ENCODE data around the gene NEO1.
"Not testable (repeated sequence)": the region's sequence is repeated elsewhere in the genome, so short reads cannot be mapped to it uniquely, and the experiment has no call there.

The NEO1 gene

DNA sequence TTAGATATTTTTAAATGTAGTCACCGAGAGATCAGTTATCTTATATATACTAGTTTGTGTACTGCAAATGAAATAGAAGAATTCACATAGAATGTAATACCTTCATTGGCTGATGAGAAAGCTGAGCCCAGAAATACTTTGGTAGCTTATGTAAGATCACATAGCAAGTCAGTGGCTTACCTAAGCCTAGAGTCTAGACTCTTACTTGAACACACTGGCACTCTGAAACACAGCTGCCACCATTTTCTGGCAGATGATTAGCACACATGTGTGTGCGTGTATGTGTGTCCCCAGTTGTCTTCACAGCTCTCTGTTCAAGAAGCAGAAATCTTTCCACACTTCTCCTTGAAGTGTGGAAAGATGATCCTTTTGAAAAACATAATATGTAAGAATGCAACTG lies 124.3 kb downstream of the NEO1 start:
- H3K36me3 ChIP-seq (ENCODE audit: insufficient read depth, low read length) = peaks cover 3% of the 10 kb centered on the region
- no peaks in the 10 kb centered on the region for H3K27me3 ChIP-seq (ENCODE audit: control insufficient read depth, insufficient read depth, low read length)
- no peak overlapping the region for H3K9ac ChIP-seq (ENCODE audit: low read depth, low read length)
- no peak overlapping the region for H3K4me3 ChIP-seq (ENCODE audit: low read length)
- no peaks in the 10 kb centered on the region for H3K9me3 ChIP-seq (replicated peaks; ENCODE audit: low read length)
- H3K4me1 ChIP-seq (ENCODE audit: control insufficient read depth, insufficient read depth, low read length) = no peaks in the 10 kb centered on the region
- H3K4me2 ChIP-seq (ENCODE audit: low read length) = no peak overlapping the region

DNA sequence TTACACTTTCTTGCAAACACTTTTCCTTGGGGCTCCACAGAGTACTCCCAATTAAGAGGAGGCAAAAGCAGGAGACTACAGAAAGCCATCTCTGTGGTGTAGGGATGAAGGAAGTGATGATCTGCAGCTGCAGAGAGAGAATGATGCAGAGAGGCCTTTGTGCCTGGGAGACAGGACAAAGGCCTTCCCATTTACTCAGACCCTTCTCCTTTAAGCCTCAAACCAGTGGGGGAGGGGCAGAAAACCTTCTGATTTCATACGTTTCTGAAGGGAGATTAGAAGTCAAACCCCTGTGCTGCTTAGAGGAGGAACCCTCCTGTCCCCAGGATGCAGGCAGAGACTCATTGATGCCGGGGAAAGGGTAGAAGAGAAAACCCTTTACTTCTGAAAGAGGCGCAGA lies 130.8 kb downstream of the NEO1 start:
- no peaks in the 10 kb centered on the region for H3K4me1 ChIP-seq (ENCODE audit: control insufficient read depth, insufficient read depth, low read length)
- no peaks in the 10 kb centered on the region for H3K9me3 ChIP-seq (replicated peaks; ENCODE audit: low read length)
- H3K36me3 ChIP-seq (ENCODE audit: insufficient read depth, low read length) = peaks cover 3% of the 10 kb centered on the region
- no peak overlapping the region for H3K9ac ChIP-seq (ENCODE audit: low read depth, low read length)
- no peak overlapping the region for H3K4me2 ChIP-seq (ENCODE audit: low read length)
- no peaks in the 10 kb centered on the region for H3K27me3 ChIP-seq (ENCODE audit: control insufficient read depth, insufficient read depth, low read length)
- no peak overlapping the region for H3K4me3 ChIP-seq (ENCODE audit: low read length)

- Histone ChIP-seq H3K27me3 (ENCODE audit: control insufficient read depth, insufficient read depth, low read length) (no peaks in the 10 kb centered on the region), H3K9ac (ENCODE audit: low read depth, low read length) (no peak overlapping the region), H3K36me3 (ENCODE audit: insufficient read depth, low read length) (no peaks in the 10 kb centered on the region), H3K4me3 (ENCODE audit: low read length) (no peak overlapping the region), H3K4me2 (ENCODE audit: low read length) (peak overlapping the region; percentile 52), H3K9me3 (replicated peaks; ENCODE audit: low read length) (no peaks in the 10 kb centered on the region), H3K4me1 (ENCODE audit: control insufficient read depth, insufficient read depth, low read length) (peaks cover 3% of the 10 kb centered on the region)
These were observed 137.9 kb downstream of the NEO1 start for GRCh38 chr15:73190189-73190601.

DNA sequence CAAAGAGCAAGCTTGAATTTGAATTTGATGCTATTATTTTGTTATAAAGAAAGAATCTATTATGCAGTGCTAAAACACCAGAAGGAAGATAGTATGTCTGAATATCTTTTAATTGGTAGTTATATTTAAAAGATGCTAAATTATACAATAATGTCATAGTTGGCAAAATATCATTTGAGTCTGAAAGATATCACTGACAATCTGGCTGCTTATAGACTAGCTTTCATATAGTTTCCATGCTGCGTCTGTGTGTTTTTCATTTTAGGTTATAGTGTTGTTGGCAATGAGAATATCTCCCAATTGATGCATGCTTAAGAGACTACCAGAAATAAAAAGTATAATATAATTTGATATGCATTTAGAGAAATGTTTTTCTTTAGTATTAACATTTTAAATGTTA lies 142.9 kb downstream of the NEO1 start:
- Histone ChIP-seq H3K27me3 (ENCODE audit: control insufficient read depth, insufficient read depth, low read length) (no peaks in the 10 kb centered on the region), H3K9ac (ENCODE audit: low read depth, low read length) (no peak overlapping the region), H3K4me3 (ENCODE audit: low read length) (no peak overlapping the region)

DNA sequence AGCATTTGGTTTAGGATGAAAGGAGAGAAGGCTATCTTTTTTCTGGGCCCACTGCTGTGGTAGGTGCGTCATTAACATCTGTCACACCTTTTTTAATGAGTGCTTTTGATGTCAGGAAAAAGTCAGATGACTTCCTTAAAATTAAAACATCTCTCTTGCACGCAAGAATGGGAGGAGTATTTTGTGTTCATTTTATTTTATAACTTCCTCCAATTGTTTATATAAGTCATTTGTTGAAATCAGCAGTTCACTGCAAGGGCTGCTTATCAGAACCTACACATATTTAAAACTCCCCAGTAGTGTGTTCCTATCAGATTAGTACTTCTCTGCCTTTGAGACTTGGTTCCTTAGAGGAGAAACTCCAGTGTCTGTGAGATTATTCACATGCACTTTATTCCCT lies 143.8 kb downstream of the NEO1 start:
- Histone ChIP-seq H3K9ac (ENCODE audit: low read depth, low read length) (no peak overlapping the region), H3K36me3 (ENCODE audit: insufficient read depth, low read length) (no peaks in the 10 kb centered on the region), H3K4me2 (ENCODE audit: low read length) (no peak overlapping the region), H3K9me3 (replicated peaks; ENCODE audit: low read length) (no peaks in the 10 kb centered on the region), H3K4me3 (ENCODE audit: low read length) (no peak overlapping the region), H3K4me1 (ENCODE audit: control insufficient read depth, insufficient read depth, low read length) (no peaks in the 10 kb centered on the region), H3K27me3 (ENCODE audit: control insufficient read depth, insufficient read depth, low read length) (no peaks in the 10 kb centered on the region)

More for the DNA sequence above, 142.9 kb downstream of the NEO1 start:
- peaks cover 2% of the 10 kb centered on the region for H3K4me1 ChIP-seq (ENCODE audit: control insufficient read depth, insufficient read depth, low read length)
- no peak overlapping the region for H3K4me2 ChIP-seq (ENCODE audit: low read length)
- no peaks in the 10 kb centered on the region for H3K9me3 ChIP-seq (replicated peaks; ENCODE audit: low read length)
- H3K36me3 ChIP-seq (ENCODE audit: insufficient read depth, low read length) = no peaks in the 10 kb centered on the region

GRCh38 chr15:73200339-73200738 lies 148.1 kb downstream of the NEO1 start:
- H3K4me3 ChIP-seq (ENCODE audit: low read length) = no peak overlapping the region
- H3K4me1 ChIP-seq (ENCODE audit: control insufficient read depth, insufficient read depth, low read length) = no peaks in the 10 kb centered on the region
- no peak overlapping the region for H3K4me2 ChIP-seq (ENCODE audit: low read length)
- no peaks in the 10 kb centered on the region for H3K9me3 ChIP-seq (replicated peaks; ENCODE audit: low read length)
- H3K36me3 ChIP-seq (ENCODE audit: insufficient read depth, low read length) = no peaks in the 10 kb centered on the region
- no peak overlapping the region for H3K9ac ChIP-seq (ENCODE audit: low read depth, low read length)
- H3K27me3 ChIP-seq (ENCODE audit: control insufficient read depth, insufficient read depth, low read length) = no peaks in the 10 kb centered on the region

DNA sequence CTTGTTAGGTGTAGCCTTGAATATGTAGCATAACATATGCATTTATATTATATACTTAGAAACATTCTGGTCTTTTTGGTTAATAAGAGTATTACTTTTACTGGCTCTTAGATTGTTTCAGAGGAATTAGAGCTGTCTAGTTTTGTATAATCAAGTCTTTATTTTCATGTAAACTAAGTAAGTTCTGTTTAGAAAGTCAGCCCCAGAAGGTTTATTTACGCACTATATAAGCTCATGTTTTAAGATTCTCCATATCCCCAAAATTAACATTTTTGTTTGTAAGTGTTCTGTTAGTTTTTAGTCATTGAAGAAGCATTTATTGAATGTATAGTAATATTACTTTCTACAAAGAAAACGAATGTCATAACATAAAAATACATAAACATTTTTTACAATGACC lies 158.4 kb downstream of the NEO1 start:
- H3K9me3 ChIP-seq (replicated peaks; ENCODE audit: low read length) = no peaks in the 10 kb centered on the region
- H3K36me3 ChIP-seq (ENCODE audit: insufficient read depth, low read length) = no peaks in the 10 kb centered on the region
- H3K4me1 ChIP-seq (ENCODE audit: control insufficient read depth, insufficient read depth, low read length) = no peaks in the 10 kb centered on the region
- no peak overlapping the region for H3K4me2 ChIP-seq (ENCODE audit: low read length)
- no peak overlapping the region for H3K9ac ChIP-seq (ENCODE audit: low read depth, low read length)
- H3K27me3 ChIP-seq (ENCODE audit: control insufficient read depth, insufficient read depth, low read length) = no peaks in the 10 kb centered on the region
- H3K4me3 ChIP-seq (ENCODE audit: low read length) = no peak overlapping the region

- no peak overlapping the region for H3K9ac ChIP-seq (ENCODE audit: low read depth, low read length)
- no peaks in the 10 kb centered on the region for H3K27me3 ChIP-seq (ENCODE audit: control insufficient read depth, insufficient read depth, low read length)
- H3K4me3 ChIP-seq (ENCODE audit: low read length) = no peak overlapping the region
- no peaks in the 10 kb centered on the region for H3K9me3 ChIP-seq (replicated peaks; ENCODE audit: low read length)
- H3K4me2 ChIP-seq (ENCODE audit: low read length) = no peak overlapping the region
- H3K4me1 ChIP-seq (ENCODE audit: control insufficient read depth, insufficient read depth, low read length) = no peaks in the 10 kb centered on the region
- H3K36me3 ChIP-seq (ENCODE audit: insufficient read depth, low read length) = no peaks in the 10 kb centered on the region
These were observed 160.2 kb downstream of the NEO1 start for GRCh38 chr15:73212424-73212823.

DNA sequence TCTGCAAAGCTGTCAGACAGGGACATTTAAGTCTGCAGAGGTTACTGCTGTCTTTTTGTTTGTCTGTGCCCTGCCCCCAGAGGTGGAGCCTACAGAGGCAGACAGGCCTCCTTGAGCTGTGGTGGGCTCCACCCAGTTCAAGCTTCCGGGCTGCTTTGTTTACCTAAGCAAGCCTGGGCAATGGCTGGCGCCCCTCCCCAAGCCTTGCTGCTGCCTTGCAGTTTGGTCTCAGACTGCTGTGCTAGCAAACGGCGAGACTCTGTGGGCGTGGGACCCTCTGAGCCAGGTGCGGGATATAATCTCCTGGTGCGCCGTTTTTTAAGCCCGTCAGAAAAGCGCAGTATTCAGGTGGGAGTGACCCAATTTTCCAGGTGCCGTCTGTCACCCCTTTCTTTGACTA lies 169.2 kb downstream of the NEO1 start:
- not testable (repeated sequence) for H3K4me2 ChIP-seq (ENCODE audit: low read length); H3K27me3 ChIP-seq (ENCODE audit: control insufficient read depth, insufficient read depth, low read length); H3K4me1 ChIP-seq (ENCODE audit: control insufficient read depth, insufficient read depth, low read length); H3K4me3 ChIP-seq (ENCODE audit: low read length); H3K9ac ChIP-seq (ENCODE audit: low read depth, low read length); H3K36me3 ChIP-seq (ENCODE audit: insufficient read depth, low read length); H3K9me3 ChIP-seq (replicated peaks; ENCODE audit: low read length)

DNA sequence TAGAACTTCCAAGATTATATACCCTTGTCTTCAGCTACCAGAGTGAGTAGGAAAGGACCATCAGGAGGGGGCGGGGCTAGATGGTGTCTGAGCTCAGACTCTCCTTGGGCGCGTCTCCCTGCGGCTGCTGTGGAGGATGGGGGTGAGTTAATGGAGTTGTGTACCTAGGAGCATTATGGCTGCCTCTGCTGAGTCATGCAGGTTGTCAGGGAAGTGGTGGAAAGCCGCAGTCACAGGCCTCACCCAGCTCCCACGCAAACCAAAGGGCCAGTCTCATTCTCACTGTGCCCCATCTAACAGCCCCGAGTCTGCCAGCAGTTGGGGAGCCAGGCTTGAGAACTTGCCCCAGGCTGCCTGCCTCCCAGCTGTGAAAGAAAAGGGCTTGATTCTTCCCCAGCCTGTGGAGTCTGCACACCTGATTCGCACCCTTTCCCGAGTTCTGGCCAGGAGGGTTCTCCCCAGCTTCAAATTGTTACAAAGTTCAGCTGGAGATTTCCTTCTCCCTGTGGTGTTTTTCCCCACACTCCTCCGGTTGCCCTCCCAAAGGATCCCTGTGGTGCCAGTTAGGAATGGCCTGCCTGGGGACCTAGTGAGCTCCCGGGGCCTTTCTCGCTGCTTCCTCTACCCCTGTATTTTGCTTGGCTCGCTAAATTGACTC lies 173.2 kb downstream of the NEO1 start:
- H3K9ac ChIP-seq (ENCODE audit: low read depth, low read length) = no peak overlapping the region
- no peaks in the 10 kb centered on the region for H3K36me3 ChIP-seq (ENCODE audit: insufficient read depth, low read length)
- no peak overlapping the region for H3K4me2 ChIP-seq (ENCODE audit: low read length)
- H3K27me3 ChIP-seq (ENCODE audit: control insufficient read depth, insufficient read depth, low read length) = no peaks in the 10 kb centered on the region
- H3K4me1 ChIP-seq (ENCODE audit: control insufficient read depth, insufficient read depth, low read length) = no peaks in the 10 kb centered on the region
- H3K9me3 ChIP-seq (replicated peaks; ENCODE audit: low read length) = no peaks in the 10 kb centered on the region
- H3K4me3 ChIP-seq (ENCODE audit: low read length) = no peak overlapping the region

DNA sequence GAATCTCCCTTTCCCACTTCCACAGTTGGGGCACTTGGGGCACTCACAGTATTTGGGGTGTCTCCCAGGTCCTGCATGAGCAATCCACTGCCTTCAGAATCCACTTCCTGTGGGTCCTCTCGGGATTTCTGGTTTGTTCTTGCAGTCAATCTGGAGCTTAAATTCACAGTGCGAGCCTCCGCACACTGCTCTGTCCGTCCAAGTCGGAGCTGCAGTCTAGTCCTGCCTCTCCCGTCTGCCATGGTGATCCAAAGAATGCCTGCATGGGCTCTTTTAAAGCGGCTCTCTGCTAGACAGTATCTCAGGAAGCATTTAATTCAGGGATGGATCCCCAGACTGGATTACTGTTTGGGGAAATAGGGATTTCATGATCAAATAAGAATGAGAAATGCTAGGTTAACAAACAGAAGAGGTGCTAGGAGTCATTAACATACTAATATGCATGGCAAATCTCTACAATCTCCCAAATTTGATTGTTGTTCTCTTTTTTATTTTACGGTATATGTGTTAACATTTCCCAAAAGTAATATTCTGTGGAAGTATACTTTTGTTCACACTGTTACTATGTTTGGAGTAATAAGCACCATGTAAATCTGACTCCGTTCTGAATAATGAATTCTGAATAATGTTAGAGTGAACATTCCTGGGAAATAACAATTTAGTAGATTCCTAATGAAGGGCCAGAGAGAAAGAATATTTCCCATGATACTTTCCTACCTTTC lies 174.0 kb downstream of the NEO1 start:
- Histone ChIP-seq H3K27me3 (ENCODE audit: control insufficient read depth, insufficient read depth, low read length) (no peaks in the 10 kb centered on the region), H3K4me3 (ENCODE audit: low read length) (no peak overlapping the region), H3K4me2 (ENCODE audit: low read length) (no peak overlapping the region), H3K4me1 (ENCODE audit: control insufficient read depth, insufficient read depth, low read length) (peaks cover under 1% of the 10 kb centered on the region), H3K9ac (ENCODE audit: low read depth, low read length) (no peak overlapping the region), H3K36me3 (ENCODE audit: insufficient read depth, low read length) (no peaks in the 10 kb centered on the region), H3K9me3 (replicated peaks; ENCODE audit: low read length) (no peaks in the 10 kb centered on the region)

DNA sequence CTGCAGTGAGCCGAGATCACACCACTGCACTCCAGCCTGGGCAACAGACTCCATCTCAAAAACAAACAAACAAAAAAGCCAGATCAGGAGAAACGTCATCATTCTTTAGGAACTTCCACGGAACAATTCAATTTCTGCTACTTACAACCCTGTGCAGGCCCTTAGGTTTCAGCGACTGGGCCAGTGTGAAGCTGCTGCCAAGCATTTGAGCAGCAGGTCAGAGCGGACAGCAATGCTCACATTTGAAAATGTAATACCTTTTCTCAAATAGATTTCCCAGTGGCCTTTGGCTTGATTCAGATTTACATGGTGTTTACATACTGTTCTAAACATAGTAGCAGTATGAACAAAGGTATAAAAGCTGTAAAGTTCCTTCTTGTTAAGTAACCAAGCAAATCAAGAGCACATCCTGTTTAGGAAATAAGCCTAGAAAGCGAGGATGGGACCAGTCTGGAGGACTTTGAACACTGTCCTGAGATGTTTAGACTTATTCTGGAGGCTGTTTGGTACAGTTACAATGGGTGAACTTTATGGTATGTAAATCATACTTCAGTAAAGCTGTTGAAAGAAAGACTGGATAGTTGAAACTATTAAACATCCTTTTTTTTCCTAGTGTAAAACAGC lies 175.3 kb downstream of the NEO1 start:
- Histone ChIP-seq H3K36me3 (ENCODE audit: insufficient read depth, low read length) (no peaks in the 10 kb centered on the region), H3K9me3 (replicated peaks; ENCODE audit: low read length) (no peaks in the 10 kb centered on the region), H3K4me2 (ENCODE audit: low read length) (no peak overlapping the region), H3K4me1 (ENCODE audit: control insufficient read depth, insufficient read depth, low read length) (peaks cover 13% of the 10 kb centered on the region), H3K27me3 (ENCODE audit: control insufficient read depth, insufficient read depth, low read length) (no peaks in the 10 kb centered on the region), H3K4me3 (ENCODE audit: low read length) (no peak overlapping the region), H3K9ac (ENCODE audit: low read depth, low read length) (no peak overlapping the region)

Data from skeletal muscle satellite cell (primary cell).